ENCODE data around the gene SGTB.

The SGTB gene

GRCh38 chr5:65668696-65669095 lies 53.2 kb downstream of the SGTB start:
- Histone ChIP-seq H3K36me3 (ENCODE audit: control insufficient read depth in 2 of 2, insufficient read depth in 2 of 2, low read length in 2 of 2) (peaks cover 0 to 8% of the 10 kb centered on the region in 2 donors), H3K4me1 (ENCODE audit: control insufficient read depth, insufficient read depth, low read length) (no peaks in the 10 kb centered on the region), H3K27ac (ENCODE audit: low read length) (no peak overlapping the region), H3K27me3 (ENCODE audit: control insufficient read depth in 1 of 2, insufficient read depth in 2 of 2, low read length in 2 of 2) (no peaks in the 10 kb centered on the region), H3K4me3 (ENCODE audit: low read length in 2 of 2) (no peak overlapping the region), H3K9me3 (ENCODE audit: control insufficient read depth in 2 of 2, low read length in 2 of 2) (no peaks in the 10 kb centered on the region), H3K9ac (ENCODE audit: low read length in 2 of 2) (no peak overlapping the region)

DNA sequence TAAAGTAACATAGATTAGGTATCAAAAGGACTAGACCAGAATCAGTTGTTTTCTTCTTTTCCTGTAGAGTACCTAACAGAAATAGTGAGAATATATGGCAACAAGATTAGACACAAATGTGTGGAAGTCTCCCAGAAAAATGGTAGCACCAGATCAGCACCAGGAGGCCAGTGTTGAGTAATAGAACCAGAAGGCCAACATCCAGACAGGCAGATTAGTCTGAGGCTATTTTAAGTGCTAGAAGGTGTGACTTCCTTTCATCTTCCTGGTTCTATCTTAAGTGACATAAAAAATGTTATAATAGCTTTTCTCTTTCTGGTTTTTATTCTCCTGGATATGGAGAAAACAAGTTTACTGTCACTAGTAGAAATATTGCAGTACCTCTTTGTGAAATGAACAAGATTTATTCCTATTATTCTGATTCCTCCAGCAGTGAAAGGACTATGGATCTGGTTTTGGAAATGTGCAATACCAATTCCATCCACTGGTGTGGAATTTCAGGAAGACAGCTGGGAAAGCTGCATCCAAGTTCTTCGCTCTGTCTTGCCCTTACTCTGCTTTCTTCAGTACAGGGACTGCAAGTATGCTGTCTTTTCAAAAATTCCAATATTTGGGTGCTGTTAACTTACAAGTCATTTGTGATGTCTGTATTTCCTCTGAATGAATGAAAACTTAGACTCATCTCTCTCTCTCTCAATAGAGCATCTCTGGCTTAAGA lies 57.9 kb downstream of the SGTB start:
- H3K9ac ChIP-seq (ENCODE audit: low read length in 2 of 2), result no peak overlapping the region
- H3K27me3 ChIP-seq (ENCODE audit: control insufficient read depth in 1 of 2, insufficient read depth in 2 of 2, low read length in 2 of 2), result no peaks in the 10 kb centered on the region
- H3K9me3 ChIP-seq (ENCODE audit: control insufficient read depth in 2 of 2, low read length in 2 of 2), result no peaks in the 10 kb centered on the region
- peaks cover 4 to 22% of the 10 kb centered on the region in 2 donors for H3K36me3 ChIP-seq (ENCODE audit: control insufficient read depth in 2 of 2, insufficient read depth in 2 of 2, low read length in 2 of 2)
- H3K27ac ChIP-seq (ENCODE audit: low read length), result no peak overlapping the region
- H3K4me1 ChIP-seq (ENCODE audit: control insufficient read depth, insufficient read depth, low read length), result no peaks in the 10 kb centered on the region
- no peak overlapping the region for H3K4me3 ChIP-seq (ENCODE audit: low read length in 2 of 2)

- Histone ChIP-seq H3K9ac (ENCODE audit: low read length in 2 of 2) (no peak overlapping the region), H3K27ac (ENCODE audit: low read length) (no peak overlapping the region), H3K4me3 (ENCODE audit: low read length in 2 of 2) (no peak overlapping the region), H3K36me3 (ENCODE audit: control insufficient read depth in 2 of 2, insufficient read depth in 2 of 2, low read length in 2 of 2) (peaks cover 2 to 13% of the 10 kb centered on the region in 2 donors), H3K27me3 (ENCODE audit: control insufficient read depth in 1 of 2, insufficient read depth in 2 of 2, low read length in 2 of 2) (no peaks in the 10 kb centered on the region), H3K9me3 (ENCODE audit: control insufficient read depth in 2 of 2, low read length in 2 of 2) (no peaks in the 10 kb centered on the region), H3K4me1 (ENCODE audit: control insufficient read depth, insufficient read depth, low read length) (no peaks in the 10 kb centered on the region)
These were observed 67.2 kb downstream of the SGTB start for GRCh38 chr5:65654713-65655112.

GRCh38 chr5:65651144-65651543 lies 70.8 kb downstream of the SGTB start:
- H3K4me3 ChIP-seq (ENCODE audit: low read length in 2 of 2), result no peak overlapping the region
- no peaks in the 10 kb centered on the region for H3K27me3 ChIP-seq (ENCODE audit: control insufficient read depth in 1 of 2, insufficient read depth in 2 of 2, low read length in 2 of 2)
- no peaks in the 10 kb centered on the region for H3K4me1 ChIP-seq (ENCODE audit: control insufficient read depth, insufficient read depth, low read length)
- no peak overlapping the region for H3K9ac ChIP-seq (ENCODE audit: low read length in 2 of 2)
- H3K36me3 ChIP-seq (ENCODE audit: control insufficient read depth in 2 of 2, insufficient read depth in 2 of 2, low read length in 2 of 2), result peaks cover 2 to 11% of the 10 kb centered on the region in 2 donors
- no peaks in the 10 kb centered on the region for H3K9me3 ChIP-seq (ENCODE audit: control insufficient read depth in 2 of 2, low read length in 2 of 2)
- H3K27ac ChIP-seq (ENCODE audit: low read length), result no peak overlapping the region

- Histone ChIP-seq H3K36me3 (ENCODE audit: control insufficient read depth in 2 of 2, insufficient read depth in 2 of 2, low read length in 2 of 2) (peaks cover 0 to 3% of the 10 kb centered on the region in 2 donors), H3K27ac (ENCODE audit: low read length) (no peak overlapping the region), H3K4me3 (ENCODE audit: low read length in 2 of 2) (no peak overlapping the region)
These were observed 74.0 kb downstream of the SGTB start for GRCh38 chr5:65647941-65648340.

GRCh38 chr5:65646938-65647337 lies 75.0 kb downstream of the SGTB start:
- Histone ChIP-seq H3K27ac (ENCODE audit: low read length) (no peak overlapping the region), H3K36me3 (ENCODE audit: control insufficient read depth in 2 of 2, insufficient read depth in 2 of 2, low read length in 2 of 2) (peaks cover 0 to 3% of the 10 kb centered on the region in 2 donors), H3K4me3 (ENCODE audit: low read length in 2 of 2) (no peak overlapping the region), H3K9me3 (ENCODE audit: control insufficient read depth in 2 of 2, low read length in 2 of 2) (no peaks in the 10 kb centered on the region), H3K9ac (ENCODE audit: low read length in 2 of 2) (no peak overlapping the region), H3K4me1 (ENCODE audit: control insufficient read depth, insufficient read depth, low read length) (no peaks in the 10 kb centered on the region), H3K27me3 (ENCODE audit: control insufficient read depth in 1 of 2, insufficient read depth in 2 of 2, low read length in 2 of 2) (no peaks in the 10 kb centered on the region)

More at GRCh38 chr5:65647941-65648340, 74.0 kb downstream of the SGTB start:
- Histone ChIP-seq H3K9ac (ENCODE audit: low read length in 2 of 2) (no peak overlapping the region), H3K27me3 (ENCODE audit: control insufficient read depth in 1 of 2, insufficient read depth in 2 of 2, low read length in 2 of 2) (no peaks in the 10 kb centered on the region), H3K4me1 (ENCODE audit: control insufficient read depth, insufficient read depth, low read length) (no peaks in the 10 kb centered on the region), H3K9me3 (ENCODE audit: control insufficient read depth in 2 of 2, low read length in 2 of 2) (no peaks in the 10 kb centered on the region)

GRCh38 chr5:65640240-65640639 lies 81.7 kb downstream of the SGTB start:
- no peaks in the 10 kb centered on the region for H3K4me1 ChIP-seq (ENCODE audit: control insufficient read depth, insufficient read depth, low read length)
- H3K36me3 ChIP-seq (ENCODE audit: control insufficient read depth in 2 of 2, insufficient read depth in 2 of 2, low read length in 2 of 2), result peaks cover 13 to 29% of the 10 kb centered on the region in 2 donors
- H3K27ac ChIP-seq (ENCODE audit: low read length), result no peak overlapping the region
- no peak overlapping the region for H3K4me3 ChIP-seq (ENCODE audit: low read length in 2 of 2)
- no peaks in the 10 kb centered on the region for H3K9me3 ChIP-seq (ENCODE audit: control insufficient read depth in 2 of 2, low read length in 2 of 2)
- H3K9ac ChIP-seq (ENCODE audit: low read length in 2 of 2), result no peak overlapping the region
- H3K27me3 ChIP-seq (ENCODE audit: control insufficient read depth in 1 of 2, insufficient read depth in 2 of 2, low read length in 2 of 2), result no peaks in the 10 kb centered on the region

DNA sequence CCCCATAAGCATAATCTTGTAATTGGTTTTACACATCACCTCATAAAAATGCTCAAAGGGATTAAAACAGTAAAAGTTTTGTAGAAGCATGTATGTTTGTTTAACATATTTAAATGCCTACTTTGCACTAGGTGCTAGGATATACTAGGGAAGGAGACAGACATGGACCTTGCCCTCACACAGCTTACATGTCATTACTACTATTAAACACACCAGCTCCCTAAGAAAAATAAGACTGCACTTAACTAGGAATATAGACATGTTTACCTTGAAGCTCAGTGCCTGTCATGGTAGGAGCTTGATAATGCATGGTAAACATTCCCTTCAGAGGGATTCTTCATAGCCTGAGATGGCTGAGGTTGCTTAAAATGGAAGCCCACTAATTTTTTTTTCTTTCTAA lies 90.9 kb downstream of the SGTB start:
- no peak overlapping the region for H3K9ac ChIP-seq (ENCODE audit: low read length in 2 of 2)
- H3K27me3 ChIP-seq (ENCODE audit: control insufficient read depth in 1 of 2, insufficient read depth in 2 of 2, low read length in 2 of 2), result no peaks in the 10 kb centered on the region
- no peak overlapping the region for H3K4me3 ChIP-seq (ENCODE audit: low read length in 2 of 2)
- no peak overlapping the region for H3K27ac ChIP-seq (ENCODE audit: low read length)
- H3K4me1 ChIP-seq (ENCODE audit: control insufficient read depth, insufficient read depth, low read length), result peaks cover 2% of the 10 kb centered on the region
- H3K36me3 ChIP-seq (ENCODE audit: control insufficient read depth in 2 of 2, insufficient read depth in 2 of 2, low read length in 2 of 2), result peaks cover 0 to 2% of the 10 kb centered on the region in 2 donors
- no peaks in the 10 kb centered on the region for H3K9me3 ChIP-seq (ENCODE audit: control insufficient read depth in 2 of 2, low read length in 2 of 2)

GRCh38 chr5:65625743-65626142 lies 96.2 kb downstream of the SGTB start:
- H3K4me3 ChIP-seq (ENCODE audit: low read length in 2 of 2), result peak overlapping the region; percentile 98 to 100
- no peak overlapping the region for H3K27ac ChIP-seq (ENCODE audit: low read length)
- no peaks in the 10 kb centered on the region for H3K36me3 ChIP-seq (ENCODE audit: control insufficient read depth in 2 of 2, insufficient read depth in 2 of 2, low read length in 2 of 2)
- H3K4me1 ChIP-seq (ENCODE audit: control insufficient read depth, insufficient read depth, low read length), result peaks cover 4% of the 10 kb centered on the region
- H3K9me3 ChIP-seq (ENCODE audit: control insufficient read depth in 2 of 2, low read length in 2 of 2), result no peaks in the 10 kb centered on the region
- no peaks in the 10 kb centered on the region for H3K27me3 ChIP-seq (ENCODE audit: control insufficient read depth in 1 of 2, insufficient read depth in 2 of 2, low read length in 2 of 2)
- peak overlapping the region; percentile 87 to 95 for H3K9ac ChIP-seq (ENCODE audit: low read length in 2 of 2)

GRCh38 chr5:65624571-65625555 lies 97.0 kb downstream of the SGTB start, which contains the start of the genes SHLD3 and TRAPPC13:
Gene SHLD3 (plus strand): TSS chr5:65625027. CDS start chr5:65629588, 4,561 bp downstream.
Gene TRAPPC13 (plus strand): TSS chr5:65625027. CDS start chr5:65625061, 34 bp downstream.
- Histone ChIP-seq H3K9me3 (ENCODE audit: control insufficient read depth in 2 of 2, low read length in 2 of 2) (no peaks in the 10 kb centered on the region), H3K4me3 (ENCODE audit: low read length in 2 of 2) (peak within 1 kb of the TSS; percentile 98 to 100), H3K27me3 (ENCODE audit: control insufficient read depth in 1 of 2, insufficient read depth in 2 of 2, low read length in 2 of 2) (no peaks in the 10 kb centered on the region), H3K9ac (ENCODE audit: low read length in 2 of 2) (peak within 1 kb of the TSS; percentile 87 to 98), H3K27ac (ENCODE audit: low read length) (peak within 1 kb of the TSS; percentile 80), H3K4me1 (ENCODE audit: control insufficient read depth, insufficient read depth, low read length) (peaks cover 4% of the 10 kb centered on the region), H3K36me3 (ENCODE audit: control insufficient read depth in 2 of 2, insufficient read depth in 2 of 2, low read length in 2 of 2) (no peaks in the 10 kb centered on the region)

Data from stomach smooth muscle (tissue), 2 donors.